Activated naive CD8-positive, alpha-beta T cell treated with anti-CD3 and anti-CD28 coated beads, Interleukin-2, amount 50 U/mL, for 24 hours (primary cell): Measurements from ENCODE around the gene CRYGS.
A peak's percentile ranks its signal among the peaks of the same experiment; 100 is the strongest.
"Not testable (repeated sequence)": the region's sequence is repeated elsewhere in the genome, so short reads cannot be mapped to it uniquely, and the experiment has no call there.

Experiments used
- ATAC-seq: fragments of 150-1000 bp; cut with Tn5 transposase; one replicate; pipeline ENCODE4 v1.10.0; 2021
- DNase-seq: peaks from one replicate; pipeline ENCODE4 v3.0.0; 2021
- H3K27ac Mint-ChIP-seq: one replicate; pipeline ENCODE4 v1.8.0; 2021; ENCODE audit warnings: mild to moderate bottlenecking, mixed read lengths
- H3K27me3 Mint-ChIP-seq: one replicate; pipeline ENCODE4 v1.8.0; 2021; ENCODE audit warnings: mixed read lengths
- H3K36me3 Mint-ChIP-seq: one replicate; pipeline ENCODE4 v1.8.0; 2021; ENCODE audit warnings: low read depth, mixed read lengths
- H3K4me1 Mint-ChIP-seq: one replicate; pipeline ENCODE4 v1.8.0; 2021; ENCODE audit warnings: mixed read lengths
- H3K4me3 Mint-ChIP-seq: one replicate; pipeline ENCODE4 v1.8.0; 2021; ENCODE audit warnings: mild to moderate bottlenecking, moderate library complexity, mixed read lengths
- H3K9me3 Mint-ChIP-seq: one replicate; pipeline ENCODE4 v1.8.0; 2021; ENCODE audit warnings: mixed read lengths

The CRYGS gene

GRCh38 chr3:186534113-186534669 lies 10.0 kb downstream of the CRYGS start:
- Mint-ChIP-seq H3K36me3 (peaks cover 2% of the 10 kb centered on the region), H3K9me3 (no peaks in the 10 kb centered on the region), H3K4me3 (peak overlapping the region; percentile 67), H3K4me1 (peaks cover 96% of the 10 kb centered on the region), H3K27ac (peak overlapping the region; percentile 95), H3K27me3 (no peaks in the 10 kb centered on the region)
- DNase-seq: peak; percentile 55
- peak; percentile 83 for ATAC-seq

GRCh38 chr3:186532598-186533072 lies 11.5 kb downstream of the CRYGS start:
- no peak overlapping the region for H3K4me3 Mint-ChIP-seq
- ATAC-seq (no peak), DNase-seq (no peak)
- peaks cover 96% of the 10 kb centered on the region for H3K4me1 Mint-ChIP-seq
- peaks cover 4% of the 10 kb centered on the region for H3K36me3 Mint-ChIP-seq
- no peaks in the 10 kb centered on the region for H3K27me3 Mint-ChIP-seq
- H3K9me3 Mint-ChIP-seq: no peaks in the 10 kb centered on the region
- H3K27ac Mint-ChIP-seq: peak overlapping the region; percentile 95

- H3K27me3 Mint-ChIP-seq, DNase-seq, H3K36me3 Mint-ChIP-seq, H3K27ac Mint-ChIP-seq, H3K9me3 Mint-ChIP-seq, H3K4me3 Mint-ChIP-seq, ATAC-seq: not testable (repeated sequence)
- peaks cover 93% of the 10 kb centered on the region for H3K4me1 Mint-ChIP-seq
These were observed 12.5 kb downstream of the CRYGS start for GRCh38 chr3:186531694-186532093.

DNA sequence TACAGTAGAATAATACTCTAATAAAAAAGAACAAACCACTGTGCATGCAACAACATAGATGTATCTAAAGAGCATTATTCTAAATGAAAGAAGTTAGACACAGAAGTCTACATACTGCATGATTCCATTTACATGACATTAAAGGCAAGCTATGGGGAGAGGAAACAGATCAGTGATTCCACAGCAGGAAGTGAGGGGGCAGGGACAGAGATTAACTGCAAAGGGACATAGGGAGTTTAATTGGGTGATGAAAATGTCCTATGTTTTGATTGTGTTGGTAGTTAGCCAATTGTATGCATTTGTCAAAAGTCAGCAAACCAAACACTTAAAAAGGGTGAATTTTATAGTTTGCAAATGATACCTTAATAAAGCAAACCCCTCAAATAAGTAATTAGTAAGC lies 13.8 kb downstream of the CRYGS start:
- Mint-ChIP-seq H3K9me3 (no peaks in the 10 kb centered on the region), H3K4me1 (peaks cover 89% of the 10 kb centered on the region), H3K27me3 (no peaks in the 10 kb centered on the region), H3K4me3 (no peak overlapping the region), H3K27ac (peak overlapping the region; percentile 0), H3K36me3 (peaks cover 4% of the 10 kb centered on the region)
- DNase-seq (no peak), ATAC-seq (no peak)

GRCh38 chr3:186529201-186529999 lies 14.8 kb downstream of the CRYGS start:
- H3K27ac Mint-ChIP-seq: peak overlapping the region; percentile 47

GRCh38 chr3:186526256-186526606 lies 17.9 kb downstream of the CRYGS start:
- Mint-ChIP-seq H3K27ac (peak overlapping the region; percentile 49), H3K4me1 (peaks cover 64% of the 10 kb centered on the region), H3K36me3 (peaks cover 4% of the 10 kb centered on the region), H3K9me3 (no peaks in the 10 kb centered on the region), H3K27me3 (no peaks in the 10 kb centered on the region), H3K4me3 (no peak overlapping the region)
- DNase-seq: no peak
- ATAC-seq: no peak

More at GRCh38 chr3:186529201-186529999, 14.8 kb downstream of the CRYGS start:
- H3K27me3 Mint-ChIP-seq: no peaks in the 10 kb centered on the region
- no peaks in the 10 kb centered on the region for H3K9me3 Mint-ChIP-seq
- H3K36me3 Mint-ChIP-seq: peaks cover 4% of the 10 kb centered on the region
- DNase-seq: no peak
- H3K4me3 Mint-ChIP-seq: no peak overlapping the region
- no peak for ATAC-seq
- H3K4me1 Mint-ChIP-seq: peaks cover 78% of the 10 kb centered on the region

DNA sequence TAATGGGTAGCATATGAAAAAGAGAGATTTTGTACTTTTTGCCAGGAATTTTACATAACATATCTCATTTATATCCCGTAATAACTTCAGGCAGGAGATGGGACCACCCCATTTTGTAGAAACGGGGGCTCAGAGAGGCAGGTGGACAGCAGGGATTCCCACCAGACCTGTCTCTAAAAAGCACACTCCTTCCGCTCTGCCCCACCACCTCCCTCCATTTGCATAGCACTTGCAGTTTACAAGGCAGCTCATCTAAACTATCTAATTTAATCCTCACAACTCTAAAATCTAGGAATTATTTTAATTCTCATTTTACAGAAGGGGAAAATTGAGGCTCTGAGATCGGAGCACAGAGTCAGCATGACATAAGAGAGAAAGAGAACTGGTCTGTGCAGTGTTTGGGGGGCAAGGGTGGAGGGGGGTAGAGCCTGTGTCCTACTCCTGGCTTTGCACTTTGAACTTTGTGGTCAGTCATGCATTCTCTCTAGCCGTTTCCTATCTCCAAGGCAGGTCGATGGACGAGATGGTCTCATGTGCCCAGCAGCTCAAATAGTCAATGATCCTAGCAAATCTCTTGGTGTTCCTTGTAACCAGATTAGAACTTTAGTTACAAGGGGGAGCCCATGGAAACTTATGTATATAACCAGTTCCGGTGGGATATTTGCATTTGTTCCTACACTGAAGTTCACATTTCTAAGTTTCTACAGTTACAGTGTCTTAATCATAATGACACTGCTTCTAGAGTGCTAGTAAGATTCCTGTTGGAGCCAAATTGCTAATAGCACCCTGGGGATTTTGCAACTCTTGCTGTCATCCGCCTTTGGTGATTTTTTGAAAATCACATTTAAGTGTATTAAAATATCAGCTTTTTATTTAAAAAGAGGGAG lies 18.6 kb downstream of the CRYGS start:
- peaks cover 4% of the 10 kb centered on the region for H3K36me3 Mint-ChIP-seq
- no peak for ATAC-seq
- no peak overlapping the region for H3K4me3 Mint-ChIP-seq
- no peaks in the 10 kb centered on the region for H3K9me3 Mint-ChIP-seq
- H3K27me3 Mint-ChIP-seq: no peaks in the 10 kb centered on the region
- peaks cover 65% of the 10 kb centered on the region for H3K4me1 Mint-ChIP-seq
- H3K27ac Mint-ChIP-seq: peak overlapping the region; percentile 49
- no peak for DNase-seq

GRCh38 chr3:186524616-186525015 lies 19.6 kb downstream of the CRYGS start:
- no peaks in the 10 kb centered on the region for H3K27me3 Mint-ChIP-seq
- ATAC-seq (no peak), DNase-seq (no peak)
- H3K27ac Mint-ChIP-seq: no peak overlapping the region
- H3K9me3 Mint-ChIP-seq: no peaks in the 10 kb centered on the region
- H3K4me3 Mint-ChIP-seq: no peak overlapping the region
- peaks cover 66% of the 10 kb centered on the region for H3K4me1 Mint-ChIP-seq
- H3K36me3 Mint-ChIP-seq: peaks cover 4% of the 10 kb centered on the region

DNA sequence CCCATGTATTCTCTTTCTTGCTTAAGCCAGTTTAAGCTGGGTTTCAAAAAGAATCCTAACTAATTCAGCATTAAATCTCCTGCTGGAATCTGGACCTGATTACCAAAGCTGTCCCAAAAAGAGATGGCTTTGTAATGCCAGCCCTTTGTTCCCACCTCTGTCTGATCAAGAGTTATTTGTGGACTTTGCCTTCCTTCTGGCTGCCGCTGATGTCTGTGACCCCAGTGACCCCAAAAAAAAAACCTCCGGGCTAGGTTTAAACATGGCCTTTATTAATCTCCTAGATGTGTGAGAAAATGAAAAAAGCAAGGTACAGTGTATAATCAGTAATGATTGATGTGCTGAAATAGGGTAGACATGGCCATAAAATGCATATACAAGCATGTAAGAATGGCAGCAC lies 20.7 kb downstream of the CRYGS start:
- no peak overlapping the region for H3K27ac Mint-ChIP-seq
- DNase-seq: no peak
- no peak for ATAC-seq
- H3K36me3 Mint-ChIP-seq: no peaks in the 10 kb centered on the region
- no peak overlapping the region for H3K4me3 Mint-ChIP-seq
- H3K9me3 Mint-ChIP-seq: no peaks in the 10 kb centered on the region
- peaks cover 66% of the 10 kb centered on the region for H3K4me1 Mint-ChIP-seq
- no peaks in the 10 kb centered on the region for H3K27me3 Mint-ChIP-seq

GRCh38 chr3:186523022-186523421 lies 21.2 kb downstream of the CRYGS start:
- H3K27ac Mint-ChIP-seq: no peak overlapping the region
- H3K9me3 Mint-ChIP-seq: no peaks in the 10 kb centered on the region
- peaks cover 66% of the 10 kb centered on the region for H3K4me1 Mint-ChIP-seq
- ATAC-seq (no peak), DNase-seq (no peak)
- no peaks in the 10 kb centered on the region for H3K27me3 Mint-ChIP-seq
- no peaks in the 10 kb centered on the region for H3K36me3 Mint-ChIP-seq
- H3K4me3 Mint-ChIP-seq: no peak overlapping the region

DNA sequence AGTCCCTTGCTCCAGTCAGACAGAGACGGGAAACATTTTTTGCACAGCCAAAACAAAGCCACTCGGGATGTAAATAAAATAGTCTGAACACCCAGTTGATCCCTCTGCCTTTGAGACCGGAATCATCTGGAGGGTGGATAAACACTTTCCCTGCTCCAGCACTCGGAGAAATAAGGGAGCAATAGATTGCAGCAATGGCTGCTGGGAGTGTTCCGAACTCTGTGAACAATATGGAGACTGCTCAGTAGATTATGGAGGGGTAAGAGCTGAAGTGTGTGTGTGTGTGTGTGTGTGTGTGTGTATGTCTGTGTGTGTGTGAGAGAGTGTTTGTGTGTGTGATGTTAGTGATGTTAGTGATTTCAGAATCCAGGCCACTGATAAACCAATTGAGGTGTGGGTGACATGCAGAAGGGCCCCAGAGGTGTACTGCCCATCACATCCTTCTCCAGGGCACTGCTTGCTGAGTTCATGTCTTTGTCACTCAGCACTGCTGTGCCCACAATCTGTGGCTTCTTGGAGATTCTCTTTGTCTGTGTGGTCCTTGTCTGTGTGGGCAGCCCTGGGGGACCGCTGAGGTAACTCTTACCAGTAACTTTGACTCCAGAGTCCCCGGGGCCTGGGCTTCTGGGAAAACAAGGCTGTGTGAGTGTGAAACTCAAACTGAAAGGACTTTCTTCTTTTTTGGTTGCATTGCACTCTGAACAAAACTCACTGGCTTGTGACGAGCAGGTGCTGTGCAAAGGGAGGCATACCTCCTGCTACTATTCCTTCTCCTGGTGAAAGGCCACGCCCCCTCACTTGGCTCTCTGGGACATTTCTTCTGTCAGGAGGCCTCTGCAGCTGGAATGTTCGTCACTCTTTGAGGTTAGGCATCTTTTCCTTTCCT lies 23.0 kb downstream of the CRYGS start:
- Mint-ChIP-seq H3K4me3 (no peak overlapping the region), H3K36me3 (peaks cover 3% of the 10 kb centered on the region), H3K9me3 (peaks cover 11% of the 10 kb centered on the region), H3K27me3 (no peaks in the 10 kb centered on the region), H3K4me1 (peaks cover 68% of the 10 kb centered on the region), H3K27ac (peak overlapping the region; percentile 70)
- ATAC-seq: peak; percentile 70
- DNase-seq: peak; percentile 54

DNA sequence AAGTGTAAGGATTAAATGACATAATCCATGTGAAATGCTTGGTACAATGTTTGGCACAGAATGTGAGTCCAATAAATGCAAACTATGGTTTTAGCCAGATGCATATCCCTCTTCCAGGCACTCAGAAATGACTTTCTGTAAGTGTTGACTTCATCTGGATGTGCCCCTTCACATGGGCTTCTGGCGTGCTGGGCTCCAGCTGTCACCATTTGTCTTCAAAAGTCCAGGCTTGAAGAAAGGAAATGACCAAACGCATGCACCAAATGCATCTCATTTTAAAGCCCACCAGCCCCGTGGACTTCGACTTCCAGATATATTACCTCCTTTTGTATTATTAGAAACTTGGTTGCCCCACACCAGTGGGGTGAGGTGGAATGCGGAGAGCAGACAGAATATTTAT lies 23.7 kb downstream of the CRYGS start:
- DNase-seq: no peak
- Mint-ChIP-seq H3K27me3 (no peaks in the 10 kb centered on the region), H3K4me1 (peaks cover 72% of the 10 kb centered on the region), H3K27ac (peak overlapping the region; percentile 70), H3K36me3 (peaks cover 3% of the 10 kb centered on the region), H3K4me3 (no peak overlapping the region), H3K9me3 (peaks cover 11% of the 10 kb centered on the region)
- no peak for ATAC-seq

DNA sequence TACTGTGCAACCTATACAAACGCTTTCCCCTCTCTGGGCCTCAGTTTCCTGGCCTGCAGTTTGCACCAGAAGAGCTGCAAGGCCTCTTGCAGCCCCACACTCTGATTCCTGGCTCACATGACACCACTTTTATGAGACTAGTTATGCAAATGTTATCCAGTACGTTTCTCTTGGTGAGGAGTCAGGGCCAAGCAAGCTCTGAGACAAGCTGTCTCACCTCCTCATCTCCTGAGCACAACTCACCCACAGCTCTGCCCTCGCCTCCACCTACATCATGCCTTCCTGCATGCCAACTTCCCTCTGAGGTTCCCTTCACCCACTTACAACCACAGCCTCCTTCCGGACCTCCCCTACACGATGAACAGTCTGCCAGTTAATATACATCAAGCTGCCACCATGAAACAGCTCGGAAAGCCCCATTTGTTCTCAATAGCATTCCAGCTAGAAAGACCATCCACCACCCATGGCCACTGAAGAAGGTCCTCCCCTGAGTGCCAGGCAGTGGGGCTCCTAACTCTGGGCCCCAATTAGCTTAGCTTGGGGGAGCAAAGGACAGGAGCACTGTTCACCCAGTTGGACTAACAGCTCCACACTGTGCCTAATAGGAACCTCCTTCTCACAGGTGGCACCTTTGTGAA lies 25.0 kb downstream of the CRYGS start:
- peak; percentile 85 for ATAC-seq
- peaks cover 85% of the 10 kb centered on the region for H3K4me1 Mint-ChIP-seq
- H3K36me3 Mint-ChIP-seq: peaks cover 3% of the 10 kb centered on the region
- no peaks in the 10 kb centered on the region for H3K27me3 Mint-ChIP-seq
- peak overlapping the region; percentile 73 for H3K27ac Mint-ChIP-seq
- peaks cover 11% of the 10 kb centered on the region for H3K9me3 Mint-ChIP-seq
- peak overlapping the region; percentile 18 for H3K4me3 Mint-ChIP-seq
- DNase-seq: peak; percentile 67
